Tibial nerve (tissue), 4 donors: ENCODE data around the gene AAK1.

ENCODE experiments used
- CTCF ChIP-seq, 5 experiments: fragments of 200-600 bp in 3 of 5; fragments of 450-650 bp in 2 of 5; sonication (generic) in 3 of 5; IDR thresholded peaks; one replicate each; pipeline ENCODE4 v1.5.1; 2016 to 2019; ENCODE audit warnings: antibody characterized with exemption in 5 of 5, mild to moderate bottlenecking in 3 of 5, moderate library complexity in 2 of 5
- EP300 ChIP-seq, 2 donors: sonication (generic); formaldehyde crosslinking; IDR thresholded peaks; one replicate each; pipeline ENCODE4 v1.6.1; 2017; ENCODE audit warnings: antibody characterized with exemption in 2 of 2, mild to moderate bottlenecking in 1 of 2
- POLR2A ChIP-seq, 2 donors: fragments of 450-650 bp; IDR thresholded peaks; one replicate each; pipeline ENCODE4 v1.6.1; 2017; ENCODE audit warnings: antibody characterized with exemption in 2 of 2, mild to moderate bottlenecking in 2 of 2, moderate library complexity in 2 of 2

GRCh38 chr2:69454976-69455375, 188.6 kb downstream of the AAK1 start:
- TF ChIP-seq POLR2A (IDR thresholded peaks at IDR 0.05) (no peak), CTCF (IDR thresholded peaks at IDR 0.05) (no peak), EP300 (IDR thresholded peaks at IDR 0.05) (no peak)
